Stimulated activated CD8-positive, alpha-beta memory T cell treated with anti-CD3 and anti-CD28 coated beads, Interleukin-2, amount 100 ng/mL, for 48 hours (primary cell): ENCODE measurements around the gene KRTAP5-2.
A peak's percentile ranks its signal among the peaks of the same experiment; 100 is the strongest.
"Not testable (repeated sequence)": the region's sequence is repeated elsewhere in the genome, so short reads cannot be mapped to it uniquely, and the experiment has no call there.

ENCODE experiments used
- DNase-seq, 2 donors: peaks; one replicate each; pipeline ENCODE4 v3.0.0-alpha.2; 2020; ENCODE audit warnings: low read depth in 2 of 2

KRTAP5-2 gene

GRCh38 chr11:1589996-1590395, 8.1 kb downstream of the KRTAP5-2 start:
- no peak for DNase-seq

GRCh38 chr11:1589191-1589963, 8.7 kb downstream of the KRTAP5-2 start:
- not testable (repeated sequence) for DNase-seq

GRCh38 chr11:1586699-1587098, 11.4 kb downstream of the KRTAP5-2 start:
- DNase-seq: no peak

GRCh38 chr11:1584661-1585370, 13.3 kb downstream of the KRTAP5-2 start, which contains the start of gene KRTAP5-1:
Gene KRTAP5-1 (minus strand): TSS chr11:1585283. CDS start chr11:1585249, 34 bp downstream.
- not testable (repeated sequence) for DNase-seq

GRCh38 chr11:1582909-1583308, 15.2 kb downstream of the KRTAP5-2 start:
- DNase-seq: not testable (repeated sequence)

GRCh38 chr11:1581976-1582375, 16.1 kb downstream of the KRTAP5-2 start:
- no peak for DNase-seq

- DNase-seq: no peak
Measured at GRCh38 chr11:1576825-1577224, 21.3 kb downstream of the KRTAP5-2 start.

- not testable (repeated sequence) for DNase-seq
Measured at GRCh38 chr11:1575756-1576155, 22.3 kb downstream of the KRTAP5-2 start.

- no peak for DNase-seq
Measured at GRCh38 chr11:1574933-1575242, 23.2 kb downstream of the KRTAP5-2 start.

- peak in 1 of 2 donors; percentile 47 for DNase-seq
Measured at GRCh38 chr11:1574238-1574932, 23.7 kb downstream of the KRTAP5-2 start.

- no peak for DNase-seq
Measured at GRCh38 chr11:1573903-1574237, 24.2 kb downstream of the KRTAP5-2 start.

- no peak for DNase-seq
Measured at GRCh38 chr11:1573077-1573902, 24.8 kb downstream of the KRTAP5-2 start.

- DNase-seq: peak; percentile 84 to 87
Measured at GRCh38 chr11:1572197-1573076, 25.7 kb downstream of the KRTAP5-2 start, which contains the start of gene DUSP8. Gene DUSP8 (minus strand): TSS chr11:1572271. CDS start chr11:1565826, 6,445 bp downstream.

GRCh38 chr11:1571760-1572196, 26.3 kb downstream of the KRTAP5-2 start:
- DNase-seq: no peak

- DNase-seq: no peak
Measured at GRCh38 chr11:1570896-1571759, 27.0 kb downstream of the KRTAP5-2 start.

GRCh38 chr11:1570531-1570895, 27.6 kb downstream of the KRTAP5-2 start:
- no peak for DNase-seq

GRCh38 chr11:1570001-1570453, 28.1 kb downstream of the KRTAP5-2 start:
- DNase-seq: no peak

GRCh38 chr11:1569251-1569780, 28.8 kb downstream of the KRTAP5-2 start:
- DNase-seq: no peak

GRCh38 chr11:1568441-1568911, 29.6 kb downstream of the KRTAP5-2 start:
- DNase-seq: no peak
